Body of pancreas (tissue), 4 donors: ENCODE data around the gene ATG101.

ENCODE experiments used
- POLR2A ChIP-seq, 3 donors: fragments of 450-650 bp; IDR thresholded peaks; one replicate each; pipeline ENCODE4 v1.6.1; 2016; ENCODE audit warnings: antibody characterized with exemption in 3 of 3, mild to moderate bottlenecking in 2 of 3
- TF ChIP-seq, protein P1 (sequence below), 7 experiments: fragments of 450-650 bp in 4 of 7; fragments of 200-600 bp in 3 of 7; sonication (generic) in 3 of 7; IDR thresholded peaks; one replicate each; pipeline ENCODE4 v1.5.1; 2016 to 2019; ENCODE audit warnings: antibody characterized with exemption in 7 of 7

DNA sequence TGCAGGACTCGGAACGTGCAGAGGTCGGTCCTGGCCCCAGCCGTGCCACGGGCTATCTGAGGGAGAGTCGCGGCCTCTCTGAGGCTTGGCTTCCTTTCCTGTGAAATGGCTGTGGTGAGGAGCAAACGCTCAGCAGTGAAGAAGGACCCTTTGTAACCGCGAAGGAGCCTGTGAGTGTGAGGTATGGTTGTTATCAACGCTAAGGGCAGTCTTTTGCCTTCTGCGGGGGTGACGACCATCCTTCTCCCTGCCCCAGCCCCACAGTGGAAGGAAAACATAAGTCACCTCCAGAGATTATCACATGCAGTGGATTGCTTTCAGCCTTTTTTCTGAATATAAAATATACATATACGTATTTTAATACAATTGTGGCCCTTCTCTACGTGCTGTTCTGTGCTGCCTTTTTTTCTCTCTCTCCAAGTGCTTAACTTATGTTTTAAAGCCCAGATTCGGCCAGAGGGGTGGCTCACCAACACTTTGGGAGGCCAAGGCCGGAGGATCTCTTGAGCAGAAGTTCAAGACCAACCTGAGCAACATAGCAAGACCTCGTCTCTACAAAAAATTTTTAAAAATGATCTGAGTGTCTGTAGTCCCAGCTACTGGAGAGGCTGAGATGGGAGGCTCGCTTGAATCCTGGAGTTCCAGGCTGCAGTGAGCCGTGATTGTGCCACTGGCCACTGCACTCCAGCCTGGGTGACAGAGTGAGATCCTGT is 45.6 kb upstream of the ATG101 start:
- TF ChIP-seq, protein P1, sequence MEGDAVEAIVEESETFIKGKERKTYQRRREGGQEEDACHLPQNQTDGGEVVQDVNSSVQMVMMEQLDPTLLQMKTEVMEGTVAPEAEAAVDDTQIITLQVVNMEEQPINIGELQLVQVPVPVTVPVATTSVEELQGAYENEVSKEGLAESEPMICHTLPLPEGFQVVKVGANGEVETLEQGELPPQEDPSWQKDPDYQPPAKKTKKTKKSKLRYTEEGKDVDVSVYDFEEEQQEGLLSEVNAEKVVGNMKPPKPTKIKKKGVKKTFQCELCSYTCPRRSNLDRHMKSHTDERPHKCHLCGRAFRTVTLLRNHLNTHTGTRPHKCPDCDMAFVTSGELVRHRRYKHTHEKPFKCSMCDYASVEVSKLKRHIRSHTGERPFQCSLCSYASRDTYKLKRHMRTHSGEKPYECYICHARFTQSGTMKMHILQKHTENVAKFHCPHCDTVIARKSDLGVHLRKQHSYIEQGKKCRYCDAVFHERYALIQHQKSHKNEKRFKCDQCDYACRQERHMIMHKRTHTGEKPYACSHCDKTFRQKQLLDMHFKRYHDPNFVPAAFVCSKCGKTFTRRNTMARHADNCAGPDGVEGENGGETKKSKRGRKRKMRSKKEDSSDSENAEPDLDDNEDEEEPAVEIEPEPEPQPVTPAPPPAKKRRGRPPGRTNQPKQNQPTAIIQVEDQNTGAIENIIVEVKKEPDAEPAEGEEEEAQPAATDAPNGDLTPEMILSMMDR (IDR thresholded peaks at IDR 0.05), result no peak
- no peak for TF ChIP-seq POLR2A (IDR thresholded peaks at IDR 0.05)
